ENCODE results near the gene CRISP1.
"Not testable (repeated sequence)": the region's sequence is repeated elsewhere in the genome, so short reads cannot be mapped to it uniquely, and the experiment has no call there.

The CRISP1 gene, protein sequence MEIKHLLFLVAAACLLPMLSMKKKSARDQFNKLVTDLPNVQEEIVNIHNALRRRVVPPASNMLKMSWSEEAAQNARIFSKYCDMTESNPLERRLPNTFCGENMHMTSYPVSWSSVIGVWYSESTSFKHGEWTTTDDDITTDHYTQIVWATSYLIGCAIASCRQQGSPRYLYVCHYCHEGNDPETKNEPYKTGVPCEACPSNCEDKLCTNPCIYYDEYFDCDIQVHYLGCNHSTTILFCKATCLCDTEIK

DNA sequence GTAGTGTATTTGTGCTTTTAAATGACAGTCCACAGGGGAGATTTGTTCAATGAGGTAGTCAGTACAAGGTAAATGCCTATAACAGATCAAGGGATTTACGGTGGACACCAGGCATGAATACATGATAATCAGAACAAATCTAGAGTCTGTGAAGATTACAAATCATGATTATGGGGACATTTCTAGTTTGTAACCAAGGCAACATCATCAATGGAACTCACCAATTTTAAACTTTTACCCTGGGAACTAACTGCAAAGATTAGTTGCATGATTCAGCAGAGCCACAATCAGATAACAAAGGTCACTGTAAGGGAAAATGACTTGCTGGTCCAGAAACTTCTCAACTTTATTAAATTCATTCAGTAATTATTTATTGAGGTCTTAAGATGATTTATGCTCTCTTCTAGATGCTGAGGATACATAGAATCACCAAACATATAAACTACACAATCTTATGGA is at the start of gene CRISP1:
TSS of gene CRISP1 (minus strand) at position 51 of the 459 bp plus-strand sequence. CDS start 9,135 bp downstream, outside the sequence.
- no peak for DNase-seq

DNA sequence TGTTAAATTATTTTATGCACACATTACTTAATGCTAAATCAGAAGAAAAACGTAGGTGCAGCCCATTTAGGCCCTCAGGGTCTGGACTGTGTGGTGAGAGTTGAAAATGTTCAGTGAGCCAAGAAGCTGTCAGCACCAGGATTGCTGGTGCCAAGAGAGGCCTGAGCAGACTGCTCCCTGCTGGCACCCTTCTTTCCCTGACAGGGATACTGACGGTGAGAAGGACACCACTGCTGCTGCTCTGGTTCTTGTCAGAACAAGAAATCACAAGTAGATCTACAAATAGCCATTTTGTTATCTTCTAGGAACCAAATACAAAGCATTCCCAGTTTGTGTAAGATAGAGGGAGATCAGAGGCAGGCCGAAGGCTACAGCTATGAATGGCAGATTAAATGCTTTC is 48.7 kb upstream of the CRISP1 start:
- no peak for DNase-seq

DNA sequence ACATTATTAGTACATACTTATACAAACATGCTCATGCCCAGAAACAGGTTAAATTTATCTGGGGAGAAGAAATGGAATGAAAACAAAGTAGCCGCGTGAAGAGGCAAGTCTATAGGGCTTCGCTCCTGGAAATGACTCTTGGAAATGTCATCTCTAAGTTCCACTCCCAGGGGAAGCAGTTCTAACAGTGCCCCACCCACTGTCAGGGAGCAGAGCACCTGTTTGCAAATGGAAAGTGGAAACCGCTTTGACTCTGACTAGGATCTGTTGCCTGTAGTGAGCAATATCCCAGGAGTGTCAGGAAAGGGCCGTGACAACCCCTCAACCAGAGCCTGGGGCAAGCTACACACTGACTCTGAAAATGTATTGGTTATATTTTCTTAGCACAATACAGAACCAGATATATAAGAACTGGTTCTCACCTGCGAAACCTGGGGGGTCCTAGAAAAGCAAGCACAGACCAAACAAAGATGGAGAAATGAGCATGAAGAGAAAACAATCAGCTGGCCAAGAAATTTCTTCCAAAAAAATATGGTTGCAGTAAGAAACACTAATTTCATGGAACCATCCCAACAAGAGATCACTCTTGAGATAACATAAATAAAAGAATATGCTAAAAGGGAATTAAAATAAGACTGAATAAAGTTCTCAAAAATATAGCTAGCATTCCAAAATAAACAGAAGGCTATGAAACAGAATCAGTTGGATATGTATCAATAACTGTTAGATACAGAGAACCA is 47.5 kb upstream of the CRISP1 start:
- DNase-seq: no peak

DNA sequence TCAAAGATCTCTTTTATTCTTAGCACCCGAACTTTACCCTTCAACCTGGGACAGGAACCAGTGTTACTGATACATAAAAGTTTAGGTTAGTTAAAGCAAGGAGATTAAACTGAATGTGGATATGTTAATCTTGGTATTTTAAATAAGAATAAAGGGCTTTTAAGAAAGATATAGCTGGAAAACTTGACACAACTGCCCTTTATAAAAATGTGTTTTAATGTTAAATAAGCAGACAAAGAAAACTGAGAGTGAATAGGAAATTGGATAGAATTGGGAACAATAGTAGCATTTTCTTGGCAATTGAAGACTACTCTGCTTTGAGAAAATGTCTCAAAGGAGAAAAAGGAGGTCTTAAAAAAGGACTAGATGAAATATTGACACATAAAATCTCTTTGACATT is 45.9 kb upstream of the CRISP1 start:
- DNase-seq: no peak

DNA sequence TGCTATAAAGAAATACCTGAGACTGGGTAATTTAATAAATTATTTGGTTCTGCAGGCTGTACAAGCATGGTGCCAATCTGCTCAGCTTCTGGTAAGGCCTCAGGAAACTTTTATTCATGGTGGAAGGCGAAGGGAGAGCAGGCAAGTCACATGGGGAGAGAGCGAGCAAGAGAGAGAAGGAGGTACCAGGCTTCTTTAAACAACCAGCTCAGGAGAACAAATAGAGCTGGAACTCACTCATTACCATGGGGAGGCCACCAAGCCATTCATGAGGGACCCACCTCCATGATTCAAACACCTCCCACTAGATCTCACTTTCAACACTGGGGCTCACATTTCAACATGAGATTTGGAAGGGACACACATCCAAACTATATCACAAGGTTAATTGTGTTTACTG is 44.9 kb upstream of the CRISP1 start:
- no peak for DNase-seq

DNA sequence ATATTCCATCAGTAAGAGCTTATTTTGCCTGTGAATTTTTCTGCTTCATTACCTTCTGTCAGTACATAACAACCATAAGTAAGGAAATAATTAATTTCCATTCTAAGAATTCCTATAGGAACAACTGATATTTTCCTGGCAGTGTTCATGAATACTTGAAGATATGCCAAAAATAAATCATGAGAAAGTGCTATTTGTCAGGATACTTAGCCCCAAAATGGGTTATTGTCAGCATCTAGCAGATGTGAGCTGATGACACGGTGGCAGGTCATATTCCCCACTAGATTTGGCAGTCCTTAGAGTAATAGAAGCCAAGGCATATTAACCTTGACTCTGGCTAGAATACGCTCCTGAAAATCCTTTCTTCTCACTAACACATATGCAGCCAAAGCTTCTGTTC is 43.2 kb upstream of the CRISP1 start:
- no peak for DNase-seq

DNA sequence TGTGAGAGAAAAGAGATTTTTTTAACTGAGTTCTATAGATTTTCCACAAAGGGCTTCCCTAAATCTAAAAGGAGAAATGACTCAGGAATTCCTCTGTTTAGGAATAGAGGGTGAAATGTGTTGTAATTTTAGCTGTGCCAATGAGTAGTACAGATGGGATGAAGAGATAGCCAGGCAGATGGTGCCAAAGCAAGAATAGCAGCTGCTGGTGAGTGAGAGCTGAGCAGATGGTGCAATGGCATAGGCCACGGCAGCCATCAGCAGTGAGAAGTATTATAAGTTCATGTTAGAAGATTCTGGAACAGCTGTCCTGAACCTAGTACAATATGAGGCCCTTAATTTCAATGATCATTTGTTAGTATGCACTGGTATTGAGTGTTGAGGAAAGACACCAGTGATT is 40.2 kb upstream of the CRISP1 start:
- peak; percentile 33 to 80 for DNase-seq

DNA sequence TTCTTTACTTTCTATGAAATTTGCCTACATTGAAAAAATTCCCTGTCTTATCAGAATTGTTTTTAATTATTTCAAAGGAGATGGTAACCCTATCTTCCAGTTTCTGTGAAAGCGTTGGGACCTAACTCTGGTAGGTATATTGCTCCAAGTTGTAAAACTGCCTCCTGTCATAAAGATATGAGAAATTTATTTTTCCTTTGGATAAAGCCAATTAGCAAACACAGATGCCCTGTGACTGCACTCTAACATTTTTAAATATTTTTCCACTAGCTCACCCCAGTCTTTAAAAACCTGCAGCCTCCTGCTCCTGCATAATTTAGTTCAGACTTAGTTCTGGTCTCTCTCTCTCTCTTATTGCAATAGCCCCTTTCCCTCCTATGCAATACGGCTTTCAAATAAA is 39.0 kb upstream of the CRISP1 start:
- DNase-seq: no peak

DNA sequence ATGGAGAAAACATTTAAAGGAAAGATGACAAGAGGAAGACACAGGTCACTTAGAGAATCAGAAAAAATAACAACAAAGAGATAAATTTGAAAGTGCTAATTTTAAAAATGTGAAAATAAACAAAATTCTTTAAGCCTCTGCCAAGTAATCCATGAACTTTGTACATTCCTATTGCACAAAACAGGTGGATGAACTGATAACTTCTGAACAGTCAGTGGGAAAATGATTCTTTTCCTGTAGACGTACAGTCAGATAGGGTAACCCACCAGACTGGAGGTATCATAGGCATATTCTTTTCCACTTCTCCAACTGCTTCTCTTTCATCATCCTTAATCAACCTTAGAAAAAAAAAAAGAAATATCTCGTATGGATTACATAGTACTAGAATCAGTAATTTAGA is 36.5 kb upstream of the CRISP1 start:
- no peak for DNase-seq

DNA sequence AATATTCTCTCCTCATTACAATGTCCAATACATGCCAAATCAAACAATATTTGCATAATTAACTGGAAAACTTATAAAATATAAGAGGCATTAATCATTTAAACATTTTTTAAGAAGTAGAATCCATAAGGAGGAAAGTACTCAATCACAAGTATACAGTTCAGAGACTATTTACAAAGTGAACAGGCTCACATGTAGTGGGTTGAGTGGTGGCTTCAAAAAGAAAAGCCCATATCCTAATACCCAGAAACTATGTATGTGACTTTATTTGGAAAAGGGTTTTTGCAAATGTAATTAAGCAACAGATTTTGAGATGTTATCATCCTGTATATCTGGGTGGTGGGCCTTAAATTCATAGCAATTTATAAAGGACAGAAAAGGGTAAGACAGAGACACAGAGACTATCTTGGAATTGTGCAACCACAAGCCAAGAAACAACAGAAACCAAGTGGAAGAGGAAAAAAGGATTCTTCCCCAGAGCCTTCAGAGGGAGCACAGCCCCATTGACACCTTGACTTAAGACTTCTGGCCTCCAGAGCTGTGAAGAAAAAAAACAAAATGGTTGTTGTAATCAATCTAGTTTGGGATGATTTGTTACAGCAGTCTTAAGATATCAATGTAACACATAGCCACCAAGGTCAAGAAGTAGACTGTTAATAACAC is 32.7 kb upstream of the CRISP1 start:
- no peak for DNase-seq

DNA sequence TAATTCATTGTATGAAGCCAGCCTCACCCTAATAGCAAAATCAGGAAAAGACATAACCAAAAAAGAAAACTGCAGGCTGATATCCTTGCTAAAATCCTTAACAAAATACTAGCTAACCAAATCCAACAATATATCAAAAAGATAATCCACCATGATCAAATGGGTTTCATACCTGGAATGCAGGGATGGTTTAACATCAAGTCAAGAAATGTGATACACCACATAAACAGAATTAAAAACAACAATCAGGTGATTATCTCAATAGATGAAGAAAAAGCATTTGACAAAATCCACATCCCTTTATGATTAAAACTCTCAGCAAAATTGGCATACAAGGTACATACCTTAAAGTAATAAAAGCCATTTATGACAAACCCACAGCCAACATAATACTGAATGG is 29.2 kb upstream of the CRISP1 start:
- DNase-seq: not testable (repeated sequence)

DNA sequence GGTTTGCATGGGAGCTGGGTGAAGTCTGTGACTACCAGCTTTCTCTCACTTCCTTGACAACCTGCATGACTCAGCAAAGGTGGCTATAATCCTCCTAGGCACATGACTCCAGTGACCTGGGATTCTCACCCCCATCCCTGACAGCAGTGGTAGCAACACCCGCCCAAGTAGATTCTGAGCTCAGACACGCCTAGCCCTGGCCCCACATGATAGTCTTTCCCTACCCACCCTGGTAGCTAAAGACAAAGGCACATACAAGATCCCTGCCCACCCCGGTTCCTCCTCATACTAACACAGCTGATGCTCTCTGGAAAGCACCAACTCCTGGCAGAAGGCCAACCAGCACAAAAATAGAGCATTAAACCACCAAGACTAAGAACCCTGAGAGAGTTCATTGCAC is 25.9 kb upstream of the CRISP1 start:
- DNase-seq: no peak

DNA sequence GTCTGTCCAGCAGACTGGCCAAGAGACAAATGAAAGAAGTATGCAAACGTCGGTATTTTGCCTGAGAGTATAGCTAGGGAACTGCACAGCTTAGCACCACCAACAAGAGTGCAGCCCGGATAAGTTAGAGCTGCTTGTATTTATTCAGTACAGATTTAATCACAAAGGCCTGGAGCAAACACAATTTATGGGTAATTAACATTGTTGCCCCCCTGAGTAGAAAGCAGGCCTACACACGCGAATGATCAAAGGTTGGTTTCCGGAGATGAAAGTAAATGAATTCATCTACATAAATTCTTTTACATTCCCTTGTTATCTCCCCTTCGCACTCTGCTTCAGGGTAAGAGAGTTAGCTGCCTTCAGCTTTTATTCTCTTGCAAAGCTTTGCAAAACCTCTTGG is 24.7 kb upstream of the CRISP1 start:
- DNase-seq: no peak

DNA sequence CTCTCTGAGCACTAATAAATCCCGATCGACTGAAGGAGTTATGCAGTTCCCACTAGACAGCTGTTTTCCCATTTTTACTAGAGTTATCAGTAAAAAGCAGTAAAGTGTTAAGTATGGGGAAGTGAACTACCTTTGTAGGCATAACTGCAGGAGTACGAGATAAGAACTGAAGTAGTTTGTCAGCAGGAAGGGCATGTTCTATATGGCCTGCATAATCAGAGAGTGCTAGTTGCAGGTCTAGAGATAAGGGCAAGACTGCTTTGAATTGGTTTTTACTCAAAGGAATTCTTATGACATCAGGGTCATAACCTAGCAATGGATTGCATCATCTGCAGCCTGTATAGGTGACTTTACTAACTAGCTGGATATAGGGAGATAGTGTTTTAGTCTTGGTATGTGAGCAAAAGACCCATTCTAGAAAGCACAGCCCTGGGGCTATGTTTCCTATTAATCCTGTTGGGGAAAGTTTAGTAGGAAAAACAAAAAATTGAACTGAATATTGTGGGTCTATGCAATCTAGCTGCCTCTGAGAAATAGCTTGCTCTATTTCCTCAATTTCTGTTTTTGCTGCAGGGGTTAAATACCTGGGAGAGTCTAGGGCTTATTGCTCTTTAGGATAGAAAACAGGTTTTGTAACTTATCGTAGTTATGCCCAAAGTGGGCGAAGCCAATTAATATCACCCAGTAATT is 22.6 kb upstream of the CRISP1 start:
- DNase-seq: no peak

DNA sequence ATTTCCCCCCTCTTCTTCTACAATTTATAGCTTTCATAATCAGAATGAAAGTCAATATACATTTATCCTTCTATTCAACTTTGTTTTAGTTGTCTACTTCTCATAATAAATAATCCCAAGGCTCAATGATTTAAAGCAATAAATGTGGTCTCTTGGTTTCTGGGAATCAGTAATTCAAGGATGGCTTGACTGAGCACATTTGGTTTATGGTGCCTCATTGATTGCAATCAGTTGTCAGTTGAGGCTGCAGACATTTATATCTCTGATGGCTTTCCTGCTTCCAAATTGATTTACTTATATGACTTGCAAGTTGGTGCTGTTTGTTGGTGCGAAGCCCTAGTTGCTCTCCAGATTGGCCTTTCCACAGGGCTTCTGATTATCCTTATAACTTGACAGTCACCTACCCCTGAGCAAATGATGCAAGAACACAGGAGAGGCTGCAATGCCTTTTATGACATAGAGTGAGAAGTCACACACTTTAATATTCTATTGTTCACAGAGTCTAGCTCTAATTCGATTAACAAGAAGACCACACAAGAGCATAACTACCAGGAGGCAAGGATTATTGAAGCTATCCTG is 2.7 kb upstream of the CRISP1 start:
- DNase-seq: no peak

DNA sequence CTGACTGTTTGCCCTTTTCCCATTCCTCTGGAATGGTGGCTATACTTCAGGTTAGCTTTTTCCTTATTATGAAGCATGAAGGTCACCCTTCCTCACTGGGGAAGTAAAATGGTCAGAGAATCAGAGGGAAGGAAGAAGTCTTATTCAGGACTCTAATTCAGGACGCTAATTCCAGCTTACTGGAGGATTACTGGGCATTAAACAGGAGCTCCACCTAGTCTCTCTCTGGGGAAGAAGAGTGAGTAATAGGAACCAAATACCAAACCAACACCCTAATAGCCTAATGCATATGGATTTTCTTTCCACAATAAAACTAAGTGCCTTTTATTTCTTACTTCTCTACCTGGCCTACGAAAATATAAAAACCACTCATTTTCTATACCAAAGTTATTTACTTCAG is 10.1 kb downstream of the CRISP1 start:
- DNase-seq: no peak

DNA sequence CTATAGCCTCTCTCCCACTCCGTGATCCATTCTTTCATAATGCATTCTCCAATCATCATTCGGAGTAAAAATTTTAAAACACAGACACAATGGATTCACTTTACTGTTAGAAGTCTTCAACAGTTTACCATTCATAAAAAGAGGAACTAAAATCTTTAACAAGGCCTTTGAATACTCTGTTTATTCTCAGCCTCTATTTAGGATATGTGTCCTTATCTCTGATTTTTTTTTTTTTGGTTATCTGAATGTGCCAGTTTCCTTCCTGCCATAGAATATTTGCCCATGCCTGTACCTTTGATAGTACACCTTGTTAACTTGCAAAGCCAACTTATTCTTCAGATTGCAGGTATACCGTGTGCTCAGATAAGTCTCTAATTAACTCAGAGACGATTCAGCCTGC is 11.1 kb downstream of the CRISP1 start:
- DNase-seq: no peak

DNA sequence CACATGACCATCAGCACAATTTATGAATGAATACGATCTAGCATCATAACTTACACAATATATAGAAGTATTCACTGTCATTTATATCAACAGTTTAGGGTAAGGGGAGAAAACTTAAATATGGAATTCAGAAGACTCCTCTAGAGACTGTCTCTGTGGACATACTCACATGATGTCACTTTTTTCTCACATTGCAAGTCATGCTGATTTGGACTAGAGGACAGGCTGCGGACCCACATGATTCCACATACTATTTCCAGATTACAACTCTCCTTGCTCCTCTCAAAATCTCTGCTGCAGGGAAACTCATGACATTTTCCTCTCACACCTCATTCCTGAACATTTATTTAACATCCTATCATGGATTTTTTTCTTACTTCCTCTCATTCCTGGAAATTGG is 13.4 kb downstream of the CRISP1 start:
- no peak for DNase-seq

DNA sequence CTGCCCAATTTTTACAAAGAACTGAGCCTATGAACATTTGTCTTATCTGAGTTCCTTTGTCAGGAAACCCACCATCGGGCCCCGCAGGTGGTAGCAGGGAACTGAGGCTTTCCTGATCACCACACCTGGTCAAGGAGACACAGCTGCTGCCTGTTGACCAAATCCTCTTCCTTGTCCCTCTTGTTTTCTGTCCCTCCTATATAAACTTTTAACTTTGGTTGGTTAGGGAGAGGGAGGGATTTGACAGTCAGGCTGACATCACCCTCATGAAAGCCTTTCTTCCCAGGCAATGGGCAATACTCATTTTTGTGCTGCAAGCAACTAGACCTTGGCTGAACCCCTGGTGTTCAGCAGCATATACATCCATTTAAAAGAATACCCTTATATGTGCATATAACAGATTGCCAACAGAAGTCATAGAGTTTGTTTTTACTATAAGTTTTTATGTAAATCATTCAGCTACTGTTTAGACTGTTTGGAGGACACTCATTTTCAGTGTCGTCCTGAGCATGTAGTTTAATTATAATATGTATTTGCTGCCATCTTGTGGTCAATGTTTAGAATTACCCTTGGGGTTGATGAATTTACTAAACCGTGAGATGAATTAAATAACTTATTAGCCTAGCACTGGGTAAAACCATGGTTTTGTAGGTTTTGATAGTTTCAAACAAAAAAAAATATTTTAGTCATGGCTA is 17.0 kb downstream of the CRISP1 start:
- peak in 1 of 2 experiments; percentile 53 for DNase-seq

DNA sequence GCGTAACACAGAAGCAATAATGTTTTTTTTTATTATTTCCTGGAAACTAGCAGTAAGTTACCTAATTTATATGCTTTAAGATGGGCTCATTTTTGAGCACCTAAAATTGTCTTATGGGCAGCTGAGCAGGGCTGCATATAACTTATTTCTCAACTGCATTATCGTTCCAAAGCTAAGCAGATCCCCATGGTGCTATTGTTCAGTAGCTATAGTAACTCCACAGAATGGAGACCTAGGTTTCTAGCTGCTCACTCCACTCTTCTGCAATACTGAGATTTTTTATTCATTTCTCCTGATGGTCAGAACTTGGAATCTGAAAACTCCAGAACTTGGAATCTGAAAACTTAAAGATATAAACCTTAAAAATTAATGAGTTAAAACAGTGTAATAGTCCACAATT is 18.7 kb downstream of the CRISP1 start:
- DNase-seq: no peak

DNA sequence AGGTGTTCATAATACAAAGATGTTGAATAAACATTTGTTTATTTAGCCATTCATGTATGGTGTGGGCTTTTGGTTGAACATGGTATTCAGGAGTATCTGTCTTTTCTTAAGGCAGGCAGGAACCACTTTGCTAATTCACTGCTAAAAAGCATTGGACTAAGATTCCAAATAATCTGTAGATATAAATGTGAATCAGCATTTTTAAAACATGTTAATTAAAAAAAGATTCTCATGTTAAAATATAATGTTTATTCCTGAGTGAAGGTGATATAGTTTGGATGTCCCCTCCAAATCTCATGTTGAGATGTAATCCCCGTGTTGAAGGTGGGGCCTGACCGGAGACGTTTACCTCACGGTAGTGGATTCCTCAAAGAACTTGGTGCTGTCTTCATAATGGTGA is 19.3 kb downstream of the CRISP1 start:
- DNase-seq: no peak

DNA sequence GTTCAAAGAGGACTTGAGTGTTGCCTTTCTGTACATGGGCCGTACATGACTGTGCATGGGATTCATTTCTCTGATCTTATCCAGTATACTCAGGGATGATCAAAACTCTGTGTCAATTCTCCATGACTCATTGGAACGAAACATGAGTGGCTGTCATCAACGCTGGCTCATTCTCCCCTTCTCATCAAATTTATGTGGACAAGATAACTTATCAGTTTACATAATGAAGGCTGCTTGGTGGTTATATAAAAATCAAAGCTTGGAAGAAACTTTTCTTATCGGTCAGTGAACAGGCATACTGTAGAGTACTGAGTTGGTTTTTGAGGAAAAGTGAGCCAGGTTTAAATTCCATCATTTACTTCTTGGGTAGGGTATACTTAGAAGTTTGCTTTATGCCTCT is 24.9 kb downstream of the CRISP1 start:
- no peak for DNase-seq

DNA sequence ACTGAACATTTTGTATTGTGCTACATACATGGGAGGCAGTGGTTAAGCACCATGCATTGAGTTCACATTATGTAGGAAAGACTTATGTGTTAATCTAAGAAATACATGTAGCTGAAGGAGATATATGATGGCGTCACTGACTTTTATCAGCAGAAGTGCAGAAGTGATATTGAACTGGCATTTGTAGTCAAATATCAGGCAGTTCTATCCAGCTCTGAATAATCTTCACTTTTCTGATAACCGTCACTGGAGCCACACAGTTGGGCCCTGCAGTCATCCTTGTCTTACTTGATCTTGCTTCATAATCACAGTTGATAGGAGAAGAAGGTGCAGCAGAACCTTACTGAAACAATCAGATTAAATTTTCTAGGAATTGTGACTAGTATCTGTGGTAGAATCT is 26.4 kb downstream of the CRISP1 start:
- no peak for DNase-seq

Measured in NCI-H524 (cell line).